EL (cell line): Measurements from ENCODE around the gene ARMC5.
"Not testable (repeated sequence)": the region's sequence is repeated elsewhere in the genome, so short reads cannot be mapped to it uniquely, and the experiment has no call there.

Source experiments
- DNase-seq: peaks from one replicate; pipeline ENCODE4 v3.0.0-alpha.2; 2016

The ARMC5 gene

DNA sequence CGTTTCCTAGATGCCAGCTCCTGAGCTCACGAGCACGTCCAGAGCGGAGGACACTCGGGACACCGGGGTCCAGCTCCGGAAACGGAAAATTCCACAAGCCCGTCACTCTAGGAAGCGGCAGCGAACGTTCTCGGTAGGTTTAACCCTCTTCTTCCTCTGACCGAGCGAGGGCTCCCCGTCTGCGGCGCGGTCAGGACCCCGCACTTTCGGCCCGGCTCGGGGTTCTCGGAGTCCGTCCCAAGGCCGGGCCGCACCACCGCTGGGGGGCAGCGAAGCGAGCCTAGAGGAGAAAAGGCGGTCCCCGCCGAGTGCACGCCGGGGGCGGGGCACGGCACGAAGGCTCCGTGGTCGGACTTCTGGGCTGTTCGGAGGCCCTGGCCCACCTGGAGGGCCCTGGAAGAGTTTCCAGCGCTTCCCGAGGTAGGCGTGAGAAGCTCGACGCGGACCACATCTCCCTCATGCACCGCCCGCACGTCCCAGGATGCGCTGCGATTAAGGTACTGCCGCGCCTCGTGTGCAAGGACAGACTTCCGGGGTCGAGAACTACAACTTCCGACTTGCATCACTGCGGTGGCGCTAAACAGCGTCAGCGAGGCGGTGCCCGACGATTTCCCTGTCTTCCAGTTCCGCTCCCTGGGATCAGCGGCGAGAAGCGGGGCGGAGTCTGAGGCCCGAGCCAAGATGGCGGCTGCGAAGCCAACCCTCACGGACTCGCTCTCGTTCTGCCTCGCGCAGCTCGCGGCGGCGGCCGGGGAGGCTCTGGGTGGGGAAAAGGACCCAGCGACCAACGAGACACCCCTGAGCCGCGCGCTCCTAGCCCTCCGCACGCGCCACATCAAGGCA is at the start of gene ARMC5:
Gene ARMC5 (plus strand): TSS at position 658 of the 843 bp plus-strand sequence. CDS start 24 bp downstream, at position 682.
- peak; percentile 98 for DNase-seq

DNA sequence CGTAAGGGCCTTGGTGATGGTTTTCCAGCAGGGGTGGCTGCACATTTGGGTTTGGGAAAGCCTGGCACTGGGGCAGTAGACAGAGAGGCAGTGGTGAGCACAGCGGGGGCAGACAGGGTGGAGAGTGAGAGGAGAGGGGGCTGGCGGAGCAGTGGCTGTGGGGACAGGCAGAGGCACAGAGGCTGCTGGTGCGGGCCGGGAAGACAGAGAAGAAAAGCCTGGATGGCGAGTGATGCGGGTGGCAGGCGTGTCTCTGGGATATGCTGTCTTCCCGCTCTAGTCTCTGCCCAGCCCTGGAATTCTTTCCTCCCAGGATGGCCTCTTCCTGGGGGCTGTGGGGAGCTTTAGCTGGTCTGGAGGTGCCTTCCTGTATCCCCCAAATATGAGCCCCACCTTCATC is 49.2 kb upstream of the ARMC5 start:
- DNase-seq, result no peak

DNA sequence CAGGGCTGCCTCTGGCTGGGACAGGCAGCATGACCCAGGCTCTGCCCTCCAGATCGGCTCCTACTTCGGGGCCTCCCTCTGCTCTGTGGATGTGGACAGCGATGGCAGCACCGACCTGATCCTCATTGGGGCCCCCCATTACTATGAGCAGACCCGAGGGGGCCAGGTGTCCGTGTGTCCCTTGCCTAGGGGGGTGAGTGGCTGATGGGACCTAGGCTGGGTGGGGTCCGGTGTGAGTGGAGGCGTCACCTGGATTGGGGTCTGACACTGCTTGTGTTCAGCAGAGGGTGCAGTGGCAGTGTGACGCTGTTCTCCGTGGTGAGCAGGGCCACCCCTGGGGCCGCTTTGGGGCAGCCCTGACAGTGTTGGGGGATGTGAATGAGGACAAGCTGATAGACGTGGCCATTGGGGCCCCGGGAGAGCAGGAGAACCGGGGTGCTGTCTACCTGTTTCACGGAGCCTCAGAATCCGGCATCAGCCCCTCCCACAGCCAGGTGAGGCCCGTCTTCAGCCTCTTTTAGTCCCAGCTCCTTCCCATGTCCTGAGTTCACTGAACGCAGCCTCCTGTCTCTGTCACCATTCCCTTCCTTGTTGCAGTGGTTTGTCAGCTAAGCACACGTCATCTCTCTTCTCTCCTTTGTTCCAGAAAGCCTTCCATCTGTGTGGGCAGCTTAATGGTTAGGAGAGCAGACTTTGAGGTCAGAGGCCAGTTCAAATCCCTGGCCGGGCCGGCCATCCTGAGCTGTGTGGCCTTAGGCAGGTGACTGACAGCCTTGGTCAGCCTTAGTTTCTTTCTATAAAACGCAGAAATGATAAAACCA is 48.1 kb upstream of the ARMC5 start:
- no peak for DNase-seq

DNA sequence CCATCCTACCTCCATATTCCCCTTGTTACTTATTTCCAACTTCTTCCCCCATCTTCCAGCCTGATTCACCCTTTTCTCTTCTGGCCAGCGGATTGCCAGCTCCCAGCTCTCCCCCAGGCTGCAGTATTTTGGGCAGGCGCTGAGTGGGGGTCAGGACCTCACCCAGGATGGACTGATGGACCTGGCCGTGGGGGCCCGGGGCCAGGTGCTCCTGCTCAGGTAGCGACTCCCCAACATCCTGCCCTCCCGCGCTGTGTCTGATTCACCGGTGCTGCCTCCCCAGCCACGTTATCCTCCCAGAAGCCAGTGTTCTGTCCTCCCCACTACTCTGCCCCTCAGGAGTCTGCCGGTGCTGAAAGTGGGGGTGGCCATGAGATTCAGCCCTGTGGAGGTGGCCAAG is 46.6 kb upstream of the ARMC5 start:
- no peak for DNase-seq

GRCh38 chr16:31413381-31413780 is 45.9 kb upstream of the ARMC5 start:
- DNase-seq, result no peak

DNA sequence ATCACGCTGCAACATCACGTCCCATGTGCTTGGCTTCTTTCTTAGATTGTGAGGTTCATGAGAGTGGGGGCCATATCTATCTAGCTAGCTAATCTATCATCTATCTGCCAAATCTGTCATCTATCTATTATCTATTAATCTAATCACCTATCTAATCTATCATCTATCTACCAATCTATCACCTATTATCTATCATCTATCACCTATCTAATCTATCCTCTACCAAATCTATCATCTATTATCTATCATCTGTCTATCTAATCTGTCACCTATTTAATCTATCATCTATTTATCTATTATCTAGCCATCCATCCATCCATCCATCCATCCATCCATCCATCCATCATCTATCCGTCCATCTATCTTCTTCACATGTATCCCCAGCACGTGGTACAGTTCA is 45.4 kb upstream of the ARMC5 start:
- no peak for DNase-seq

DNA sequence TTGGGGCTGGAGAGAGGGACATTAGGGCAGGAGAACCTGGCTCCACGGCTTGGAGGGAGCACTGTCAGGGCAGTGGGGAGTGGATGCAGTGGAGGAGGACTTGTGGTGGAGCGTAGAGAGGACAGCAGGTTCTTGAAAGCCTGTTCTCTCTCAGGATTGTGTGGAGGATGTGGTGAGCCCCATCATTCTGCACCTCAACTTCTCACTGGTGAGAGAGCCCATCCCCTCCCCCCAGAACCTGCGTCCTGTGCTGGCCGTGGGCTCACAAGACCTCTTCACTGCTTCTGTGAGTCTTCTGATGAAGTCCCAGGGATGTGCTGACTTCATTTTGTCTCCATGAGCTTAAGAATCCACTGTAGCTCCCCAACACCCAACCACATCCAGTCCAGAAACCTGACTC is 44.6 kb upstream of the ARMC5 start:
- no peak for DNase-seq

DNA sequence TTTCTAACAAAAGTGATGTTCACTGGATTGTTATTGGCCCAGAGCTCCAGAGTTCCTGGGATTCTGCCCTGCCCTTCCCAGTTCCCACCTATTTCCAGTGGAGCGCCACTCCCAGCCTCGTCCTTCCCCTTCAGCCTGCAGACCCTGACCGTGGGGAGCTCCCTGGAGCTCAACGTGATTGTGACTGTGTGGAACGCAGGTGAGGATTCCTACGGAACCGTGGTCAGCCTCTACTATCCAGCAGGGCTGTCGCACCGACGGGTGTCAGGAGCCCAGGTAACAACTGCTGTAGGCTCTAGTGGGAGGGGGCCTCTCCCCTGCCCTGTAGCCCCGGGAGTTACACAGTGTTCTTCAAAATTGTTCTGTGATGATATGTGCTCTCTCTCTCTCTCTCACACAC is 42.9 kb upstream of the ARMC5 start:
- DNase-seq, result no peak

DNA sequence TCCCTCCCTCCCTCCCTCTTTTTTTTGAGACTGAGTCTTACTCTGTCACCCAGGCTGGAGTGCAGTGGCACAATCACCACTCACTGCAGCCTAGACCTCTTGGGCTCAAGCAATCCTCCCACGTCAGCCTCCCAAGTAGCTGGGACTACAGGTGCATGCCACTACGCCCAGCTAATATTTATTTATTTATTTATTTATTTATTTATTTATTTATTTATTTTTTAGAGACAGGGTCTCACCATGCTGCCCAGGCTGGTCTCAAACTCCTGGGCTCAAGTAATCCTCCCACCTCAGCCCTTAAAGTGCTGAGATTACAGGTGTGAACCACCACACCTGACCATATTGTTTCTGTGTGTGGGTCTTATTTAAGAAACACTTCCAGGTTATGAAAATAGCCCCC is 42.3 kb upstream of the ARMC5 start:
- not testable (repeated sequence) for DNase-seq

- no peak for DNase-seq
Measured at GRCh38 chr16:31417916-31418315, 41.4 kb upstream of the ARMC5 start.

DNA sequence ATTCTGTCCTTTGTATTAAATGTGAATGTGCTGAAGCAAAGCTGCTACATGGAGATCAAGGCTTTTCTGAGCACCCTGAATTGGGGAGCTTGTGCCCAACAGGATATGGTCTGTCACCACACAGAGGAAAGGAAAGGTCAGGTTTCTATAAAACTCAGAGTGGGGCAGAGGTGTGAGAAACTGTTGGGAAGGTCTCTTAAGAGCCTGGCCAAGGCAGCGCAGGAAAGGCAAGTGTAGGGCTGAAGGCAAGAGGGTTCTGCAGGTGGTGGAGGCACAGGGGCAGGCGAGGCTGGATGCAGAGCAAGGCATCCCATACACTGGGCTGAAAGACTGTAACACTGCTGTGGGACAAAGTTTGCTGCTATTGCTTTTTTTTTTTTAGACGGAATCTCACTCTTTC is 39.3 kb upstream of the ARMC5 start:
- DNase-seq, result no peak

DNA sequence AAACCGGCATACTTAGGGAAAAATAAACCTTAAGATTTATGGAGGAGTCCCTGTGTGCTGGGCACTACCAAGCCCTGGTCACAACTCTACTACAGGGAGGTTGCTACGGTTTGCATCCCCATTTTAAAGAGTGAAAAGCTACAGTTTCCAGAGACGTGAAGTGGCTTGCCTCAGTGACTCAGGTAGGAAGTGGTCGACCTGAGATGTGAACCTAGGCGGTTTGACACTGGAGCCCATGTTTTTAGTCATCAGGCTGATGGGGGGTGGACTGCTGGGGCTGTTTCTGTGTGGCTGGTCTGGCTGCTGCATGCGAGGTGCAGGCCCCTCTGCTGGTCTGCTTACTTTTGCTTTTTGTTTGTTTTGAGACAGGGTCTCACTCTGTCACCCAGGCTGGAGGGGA is 37.7 kb upstream of the ARMC5 start:
- DNase-seq, result no peak

- DNase-seq, result no peak
Measured at GRCh38 chr16:31423241-31423640, 36.1 kb upstream of the ARMC5 start.

- no peak for DNase-seq
Measured at GRCh38 chr16:31423801-31424200, 35.5 kb upstream of the ARMC5 start.

GRCh38 chr16:31427441-31428278 is 31.6 kb upstream of the ARMC5 start:
- peak; percentile 9 for DNase-seq

DNA sequence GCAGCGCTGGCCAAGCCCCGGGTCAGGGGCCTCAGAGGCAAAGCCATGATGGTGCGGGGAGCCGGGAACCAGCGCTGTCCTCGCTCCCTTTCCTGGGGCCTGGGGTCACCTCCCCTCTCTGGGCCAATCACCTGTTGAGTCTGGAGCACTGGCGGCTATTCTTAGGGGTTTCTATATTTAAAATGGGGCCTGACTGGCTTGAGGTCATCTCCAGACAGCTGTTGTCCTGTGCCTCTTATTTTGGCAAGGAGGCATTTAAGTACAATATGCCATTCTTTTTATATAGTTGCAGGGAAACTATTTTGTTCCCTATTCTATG is 31.1 kb upstream of the ARMC5 start, which contains the start of gene COX6A2:
Gene COX6A2 (minus strand): TSS at position 82 of the 319 bp plus-strand sequence. CDS start 35 bp downstream, at position 47.
- no peak for DNase-seq

GRCh38 chr16:31428638-31429247 is 30.6 kb upstream of the ARMC5 start:
- no peak for DNase-seq

GRCh38 chr16:31429314-31429713 is 30.0 kb upstream of the ARMC5 start:
- DNase-seq, result no peak

- no peak for DNase-seq
Measured at GRCh38 chr16:31429796-31430195, 29.5 kb upstream of the ARMC5 start.

GRCh38 chr16:31430380-31431052 is 28.8 kb upstream of the ARMC5 start:
- DNase-seq, result no peak

GRCh38 chr16:31435341-31436220 is 23.7 kb upstream of the ARMC5 start:
- no peak for DNase-seq
